IMR-90 (cell line): ENCODE results near the gene TAF4B. TPM values are rescaled to one million over a fixed set of nuclear protein-coding genes. Genes with fewer than 3 reads are reported as not detected.

Experiments
- ATAC-seq: fragments of 200-7000 bp; cut with Tn5 transposase; 2 replicates; pipeline ENCODE4 v1.9.1; 2020; ENCODE audit warnings: low read depth, mild to moderate bottlenecking, moderate library complexity
- BruUV-seq: library from RNA; stranded (reverse); fragments of 400-500 nt; replicated peaks from 2 replicates; lab custom pipeline; 2021; lab: Mats Ljungman, UMichigan
- CTCF ChIA-PET: fragments of 300-600 bp; formaldehyde crosslinking; extraction: SDS; loops from one replicate; lab custom pipeline; 2021; ENCODE audit warnings: antibody characterized with exemption; lab: Yijun Ruan, JAX
- POLR2A ChIA-PET: fragments of 300-600 bp; sonication (Branson Sonifier 250); formaldehyde crosslinking; loops from one replicate; lab custom pipeline; 2022; ENCODE audit warnings: antibody characterized with exemption; ENCODE audit not compliant: unreplicated experiment; lab: Charles Lee
- DNase-seq: peaks from one replicate; pipeline ENCODE4 v3.0.0; 2013
- H2AFZ ChIP-seq: replicated peaks from 2 replicates; pipeline ENCODE3; 2013; ENCODE audit warnings: low read length, mild to moderate bottlenecking; ENCODE audit not compliant: poor library complexity
- H2AK5ac ChIP-seq: 2 replicates; pipeline ENCODE4 v1.6.1; 2013; ENCODE audit warnings: low read depth, low read length, inconsistent platforms
- H2AK9ac ChIP-seq: replicated peaks from 2 replicates; pipeline ENCODE3; 2013; ENCODE audit warnings: mild to moderate bottlenecking, low read depth, low read length, moderate library complexity; ENCODE audit not compliant: poor library complexity
- H2BK120ac ChIP-seq: 2 replicates; pipeline ENCODE4 v1.6.1; 2013; ENCODE audit warnings: low read depth, low read length, inconsistent platforms
- H2BK15ac ChIP-seq: 3 replicates; pipeline ENCODE4 v1.6.1; 2013; ENCODE audit warnings: low read depth, low read length, inconsistent platforms
- H2BK20ac ChIP-seq: 2 replicates; pipeline ENCODE4 v1.6.1; 2013; ENCODE audit warnings: low read depth, mild to moderate bottlenecking, inconsistent platforms, low read length, moderate library complexity
- H2BK5ac ChIP-seq: 2 replicates; pipeline ENCODE4 v1.6.1; 2013; ENCODE audit warnings: mild to moderate bottlenecking, low read depth, low read length, inconsistent platforms; ENCODE audit not compliant: poor library complexity, severe bottlenecking
- H3K14ac ChIP-seq: replicated peaks from 2 replicates; pipeline ENCODE4 v1.6.1; 2013; ENCODE audit warnings: low read depth, low read length, inconsistent platforms
- H3K18ac ChIP-seq: 2 replicates; pipeline ENCODE4 v1.6.1; 2013; ENCODE audit warnings: low read depth, low read length, control low read depth
- H3K23ac ChIP-seq: 2 replicates; pipeline ENCODE4 v1.6.1; 2013; ENCODE audit warnings: low read depth, low read length, inconsistent platforms
- H3K27ac ChIP-seq: 2 replicates; pipeline ENCODE4 v1.5.1; 2013; ENCODE audit warnings: mild to moderate bottlenecking, control low read depth, low read length; ENCODE audit not compliant: insufficient read depth
- H3K27me3 ChIP-seq: 2 replicates; pipeline ENCODE4 v1.6.1; 2013; ENCODE audit warnings: low read length; ENCODE audit not compliant: control insufficient read depth, insufficient read depth
- H3K36me3 ChIP-seq: 2 replicates; pipeline ENCODE4 v1.6.1; 2013; ENCODE audit warnings: low read length, mixed read lengths; ENCODE audit not compliant: control insufficient read depth, insufficient read depth
- H3K4ac ChIP-seq: 2 replicates; pipeline ENCODE4 v1.6.1; 2013; ENCODE audit warnings: low read depth, low read length, inconsistent platforms
- H3K4me1 ChIP-seq: 2 replicates; pipeline ENCODE4 v1.6.1; 2013; ENCODE audit warnings: low read length, mixed read lengths; ENCODE audit not compliant: control insufficient read depth, insufficient read depth
- H3K4me2 ChIP-seq: 2 replicates; pipeline ENCODE4 v1.6.1; 2013; ENCODE audit warnings: low read depth, mild to moderate bottlenecking, control low read depth, low read length, moderate library complexity
- H3K4me3 ChIP-seq: 2 replicates; pipeline ENCODE4 v1.5.1; 2013; ENCODE audit warnings: low read depth, mild to moderate bottlenecking, control low read depth, low read length, moderate library complexity; ENCODE audit not compliant: insufficient read depth
- H3K56ac ChIP-seq: 2 replicates; pipeline ENCODE4 v1.6.1; 2013; ENCODE audit warnings: low read length, inconsistent platforms; ENCODE audit not compliant: insufficient read depth; ENCODE audit errors: extremely low read depth
- H3K79me1 ChIP-seq, 2 experiments: 2 replicates each; pipeline ENCODE4 v1.6.1; 2013; ENCODE audit warnings: low read length in 2 of 2, inconsistent platforms in 1 of 2, low read depth in 1 of 2
- H3K9ac ChIP-seq: 2 replicates; pipeline ENCODE4 v1.6.1; 2013; ENCODE audit warnings: low read depth, low read length, control low read depth
- H3K9me1 ChIP-seq: 2 replicates; pipeline ENCODE4 v1.6.1; 2013; ENCODE audit warnings: low read length, inconsistent platforms; ENCODE audit not compliant: insufficient read depth
- H3K9me3 ChIP-seq: 2 replicates; pipeline ENCODE4 v1.6.1; 2013; ENCODE audit warnings: low read length; ENCODE audit not compliant: control insufficient read depth, insufficient read depth
- H4K20me1 ChIP-seq: 2 replicates; pipeline ENCODE4 v1.6.1; 2013; ENCODE audit warnings: low read length, inconsistent platforms; ENCODE audit not compliant: insufficient read depth
- H4K5ac ChIP-seq: 2 replicates; pipeline ENCODE4 v1.6.1; 2013; ENCODE audit warnings: mild to moderate bottlenecking, low read depth, low read length, control low read depth
- H4K8ac ChIP-seq, 2 experiments: 2 replicates each; pipeline ENCODE4 v1.6.1; 2013; ENCODE audit warnings: low read depth in 2 of 2, low read length in 2 of 2, control low read depth in 1 of 2, inconsistent platforms in 1 of 2
- H4K91ac ChIP-seq: 2 replicates; pipeline ENCODE4 v1.6.1; 2013; ENCODE audit warnings: low read depth, low read length, inconsistent platforms; ENCODE audit not compliant: insufficient read depth
- BHLHE40 ChIP-seq: fragments of 150-350 bp; IDR thresholded peaks from 2 replicates; pipeline ENCODE4 v1.6.1; 2016; ENCODE audit warnings: mild to moderate bottlenecking, low read depth, low read length
- CEBPB ChIP-seq: IDR thresholded peaks from 2 replicates; pipeline ENCODE4 v1.6.1; 2012; ENCODE audit warnings: low read depth, low read length, improper control_type of control experiment
- CHD1 ChIP-seq: IDR thresholded peaks from 2 replicates; pipeline ENCODE4 v1.6.1; 2012; ENCODE audit warnings: low read depth, low read length, improper control_type of control experiment
- CTCF ChIP-seq: conservative IDR thresholded peaks from 2 replicates; pipeline ENCODE4 v1.5.1; 2012; ENCODE audit warnings: mild to moderate bottlenecking, low read depth, low read length, improper control_type of control experiment
- ELK1 ChIP-seq: fragments of 150-350 bp; IDR thresholded peaks from 2 replicates; pipeline ENCODE4 v1.6.1; 2016; ENCODE audit warnings: low read depth, mild to moderate bottlenecking, low read length, moderate library complexity, borderline replicate concordance
- FOS ChIP-seq: fragments of 150-350 bp; IDR thresholded peaks from 2 replicates; pipeline ENCODE4 v1.6.1; 2016; ENCODE audit warnings: low read depth, low read length
- MAFK ChIP-seq: IDR thresholded peaks from 2 replicates; pipeline ENCODE4 v1.6.1; 2012; ENCODE audit warnings: low read depth, low read length, improper control_type of control experiment
- MAZ ChIP-seq: IDR thresholded peaks from 2 replicates; pipeline ENCODE4 v1.6.1; 2012; ENCODE audit warnings: low read depth, mild to moderate bottlenecking, low read length, improper control_type of control experiment, moderate library complexity, borderline replicate concordance
- MXI1 ChIP-seq: IDR thresholded peaks from 2 replicates; pipeline ENCODE4 v1.6.1; 2012; ENCODE audit warnings: low read depth, mild to moderate bottlenecking, low read length, moderate library complexity, borderline replicate concordance
- NFE2L2 ChIP-seq: fragments of 150-350 bp; IDR thresholded peaks from 2 replicates; pipeline ENCODE4 v1.6.1; 2016; ENCODE audit warnings: low read depth, mild to moderate bottlenecking, low read length
- POLR2A ChIP-seq: IDR thresholded peaks from 2 replicates; pipeline ENCODE4 v1.6.1; 2012; ENCODE audit warnings: mild to moderate bottlenecking, low read depth, low read length
- RAD21 ChIP-seq: IDR thresholded peaks from 2 replicates; pipeline ENCODE4 v1.6.1; 2012; ENCODE audit warnings: low read length, improper control_type of control experiment
- RCOR1 ChIP-seq: IDR thresholded peaks from 2 replicates; pipeline ENCODE4 v1.6.1; 2012; ENCODE audit warnings: mild to moderate bottlenecking, low read length, improper control_type of control experiment; ENCODE audit not compliant: insufficient replicate concordance
- RFX5 ChIP-seq: IDR thresholded peaks from 2 replicates; pipeline ENCODE4 v1.8.0; 2012; ENCODE audit warnings: low read depth, mild to moderate bottlenecking, low read length, moderate library complexity
- SMC3 ChIP-seq: fragments of 150-350 bp; IDR thresholded peaks from 2 replicates; pipeline ENCODE4 v1.6.1; 2016; ENCODE audit warnings: low read depth, mild to moderate bottlenecking, antibody characterized with exemption, low read length, moderate library complexity
- USF2 ChIP-seq: fragments of 150-350 bp; IDR thresholded peaks from 2 replicates; pipeline ENCODE4 v1.6.1; 2017; ENCODE audit warnings: mild to moderate bottlenecking, antibody characterized with exemption, low read length, low read depth
- dilution Hi-C: fragments of 300-500 bp; cut with HindIII; formaldehyde crosslinking; loops from one replicate; pipeline ENCODE4 v1.14.3; 2018; ENCODE audit warnings: low sequenced_read_pairs; ENCODE audit not compliant: unreplicated experiment
- in situ Hi-C: fragments of 300-500 bp; cut with MboI; formaldehyde crosslinking; loops from 3 replicates; pipeline ENCODE4 v1.14.3; 2019; ENCODE audit warnings: low sequenced_read_pairs, inconsistent platforms, mixed read lengths
- intact Hi-C: fragments of 100-400 bp; cut with micrococcal nuclease; formaldehyde crosslinking; loops from 2 replicates; pipeline ENCODE4 v1.10.0; 2022
- polyA plus RNA-seq, 3 experiments: library from polyadenylated mRNA; depleted of rRNA; stranded (reverse); fragments of >200 nt; gene quantifications; 2 replicates each; pipeline ENCODE4 v1.2.3, GENCODE V29; 2012; ENCODE audit warnings: low replicate concordance in 1 of 3
- total RNA-seq: library from RNA; depleted of rRNA; stranded (reverse); fragments of >200 nt; gene quantifications from 2 replicates; pipeline ENCODE4 v1.2.3, GENCODE V29; 2012

The TAF4B gene
- total and polyA plus RNA-seq, 2 of the 4 experiments (the other 2 are of a cell fraction): 0.38 to 1.1 TPM

- H2AFZ ChIP-seq: no peak overlapping the region
- CTCF ChIA-PET: no interaction called here
- H3K9ac ChIP-seq: no peak overlapping the region
- H4K91ac ChIP-seq: no peak overlapping the region
- POLR2A ChIA-PET: no interaction called here
- no peaks in the 10 kb centered on the region for H4K20me1 ChIP-seq
- no peak overlapping the region for H3K56ac ChIP-seq
- no peak overlapping the region for H4K5ac ChIP-seq
- H3K27ac ChIP-seq: no peak overlapping the region
- H2BK15ac ChIP-seq: no peak overlapping the region
- no peak overlapping the region for H3K18ac ChIP-seq
- H2BK120ac ChIP-seq: no peak overlapping the region
- no peaks in the 10 kb centered on the region for H3K79me1 ChIP-seq
- H3K4me1 ChIP-seq: no peaks in the 10 kb centered on the region
- dilution Hi-C loops: no loop called here
- no peak overlapping the region for H3K14ac ChIP-seq
- H3K9me3 ChIP-seq: no peaks in the 10 kb centered on the region
- TF ChIP-seq CHD1: no peak
- no peak for TF ChIP-seq USF2
- no peak for TF ChIP-seq FOS
- TF ChIP-seq RFX5: no peak
- TF ChIP-seq MAZ: no peak
- no peak for TF ChIP-seq CEBPB
- no peak for TF ChIP-seq NFE2L2
- no peak for TF ChIP-seq MAFK
- no peak for TF ChIP-seq MXI1
- TF ChIP-seq CTCF: no peak
- TF ChIP-seq ELK1: no peak
- no peak for TF ChIP-seq SMC3
- no peak for TF ChIP-seq RAD21
- no peak for TF ChIP-seq BHLHE40
- no peak for TF ChIP-seq RCOR1
- TF ChIP-seq POLR2A: no peak
- H2BK5ac ChIP-seq: no peak overlapping the region
- no peak overlapping the region for H2AK9ac ChIP-seq
- ATAC-seq (no peak), DNase-seq (peak; percentile 46)
- H3K4ac ChIP-seq: no peak overlapping the region
- H3K4me2 ChIP-seq: no peak overlapping the region
- intact Hi-C loops: loop anchor here (10.0 kb wide), 2 partner anchors 451 to 619 kb away; no protein-coding TSS in a partner anchor
- H3K9me1 ChIP-seq: no peaks in the 10 kb centered on the region
- no peak overlapping the region for H2AK5ac ChIP-seq
- no TSS peak for BruUV-seq
- no peak overlapping the region for H3K4me3 ChIP-seq
- H3K23ac ChIP-seq: no peak overlapping the region
- no peaks in the 10 kb centered on the region; the same call in 1 of the 2 replicates for H3K27me3 ChIP-seq
- H3K36me3 ChIP-seq: no peaks in the 10 kb centered on the region
- no peak overlapping the region for H4K8ac ChIP-seq
- H2BK20ac ChIP-seq: no peak overlapping the region
- in situ Hi-C loops: no loop called here
Measured at GRCh38 chr18:26386002-26386401, 159.8 kb downstream of the TAF4B start.
